A204.1 (cell line): ENCODE data around the gene TENM4.
"Not testable (repeated sequence)": the region's sequence is repeated elsewhere in the genome, so short reads cannot be mapped to it uniquely, and the experiment has no call there.

Source experiments
- FAIRE-seq: peaks from 2 replicates; lab custom pipeline; 2012; peaks lifted over from hg19 to GRCh38; lab: Jason Lieb, UNC

TENM4 gene

DNA sequence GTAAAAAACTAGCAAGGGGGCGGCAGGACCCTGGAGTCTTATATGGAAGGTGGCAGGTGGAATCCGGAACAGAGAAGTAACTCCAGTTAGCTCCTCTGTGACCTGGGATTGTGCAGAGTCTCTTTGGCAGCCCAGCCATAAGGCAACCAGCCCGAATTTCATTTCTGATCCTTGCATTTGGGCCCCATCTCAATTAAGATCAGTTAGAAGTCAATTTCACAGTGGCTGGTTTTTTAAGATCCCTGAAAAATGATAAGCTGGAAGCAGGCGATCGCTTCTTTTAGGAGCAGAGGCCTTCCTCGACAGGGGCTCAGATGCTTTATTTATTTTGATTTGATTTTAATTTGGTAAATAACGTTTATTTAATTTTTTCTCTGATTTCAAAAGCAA is 199.0 kb downstream of the TENM4 start:
- no peak for FAIRE-seq

DNA sequence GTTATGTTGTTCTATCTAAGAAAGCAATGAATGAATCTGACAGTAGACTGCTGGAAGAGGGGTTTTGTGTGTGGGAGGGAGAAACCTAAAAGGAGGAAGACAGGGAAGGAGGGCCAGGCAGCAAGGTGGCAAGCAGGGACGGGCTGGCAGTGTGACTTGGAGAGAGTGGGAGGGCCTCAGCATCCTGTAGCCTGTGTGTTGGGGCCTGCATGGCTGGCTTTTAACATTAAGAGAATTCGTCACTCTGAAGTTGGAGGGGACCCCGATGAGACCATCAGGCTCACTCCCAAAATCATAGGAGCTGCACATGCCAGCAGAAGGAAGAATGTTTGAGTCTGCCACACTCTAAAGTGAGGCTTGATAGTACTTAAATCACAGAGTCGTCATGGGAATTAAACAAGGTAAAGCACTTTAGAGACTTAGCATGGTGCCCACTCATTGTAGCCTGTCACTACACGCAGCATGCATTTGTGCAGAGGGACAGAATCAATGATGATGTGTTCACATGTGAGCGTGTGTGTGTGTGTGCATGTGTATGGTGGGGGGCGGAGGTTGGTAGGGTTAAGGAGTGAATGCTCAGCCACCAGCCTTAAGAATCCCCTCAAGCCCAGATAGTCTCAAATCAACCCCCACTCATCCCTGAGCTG is 199.5 kb downstream of the TENM4 start:
- FAIRE-seq = no peak

DNA sequence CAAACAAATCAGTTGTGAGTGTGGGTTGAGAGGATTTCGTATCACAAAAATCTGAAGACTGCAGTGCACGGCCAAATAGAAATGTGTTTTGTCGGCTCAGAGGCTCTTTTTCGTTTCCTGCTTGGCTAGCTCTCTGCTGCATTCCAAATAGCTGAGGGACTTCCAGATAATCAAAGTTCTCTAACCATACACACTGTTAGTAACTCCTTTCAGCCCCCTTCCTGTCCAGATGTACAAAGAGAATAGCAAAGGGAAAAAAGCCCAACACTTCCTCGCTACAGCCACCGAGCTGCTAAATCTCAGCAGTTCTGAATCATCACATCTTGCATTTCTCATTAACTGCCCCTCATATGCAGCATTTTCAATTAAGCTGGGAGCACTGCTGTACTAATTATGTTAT is 203.1 kb downstream of the TENM4 start:
- no peak for FAIRE-seq

DNA sequence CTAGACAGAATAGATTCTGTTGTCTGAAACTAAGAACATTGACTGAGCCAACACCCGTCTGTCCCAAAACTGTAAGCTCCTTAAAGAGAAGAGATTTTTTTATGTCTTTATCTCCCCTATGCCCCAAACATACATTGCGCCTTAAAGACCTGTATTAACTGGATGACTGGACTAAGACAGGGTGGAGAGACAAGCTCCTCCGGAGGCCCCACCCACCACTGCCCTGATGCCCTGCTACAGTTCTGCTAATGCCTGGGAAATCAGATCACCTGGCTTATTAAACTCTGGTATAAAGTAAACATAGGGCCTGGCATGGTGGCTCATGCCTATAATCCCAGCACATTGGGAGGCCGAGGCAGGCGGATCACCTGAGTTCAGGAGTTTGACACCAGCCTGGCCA is 203.7 kb downstream of the TENM4 start:
- FAIRE-seq = no peak

DNA sequence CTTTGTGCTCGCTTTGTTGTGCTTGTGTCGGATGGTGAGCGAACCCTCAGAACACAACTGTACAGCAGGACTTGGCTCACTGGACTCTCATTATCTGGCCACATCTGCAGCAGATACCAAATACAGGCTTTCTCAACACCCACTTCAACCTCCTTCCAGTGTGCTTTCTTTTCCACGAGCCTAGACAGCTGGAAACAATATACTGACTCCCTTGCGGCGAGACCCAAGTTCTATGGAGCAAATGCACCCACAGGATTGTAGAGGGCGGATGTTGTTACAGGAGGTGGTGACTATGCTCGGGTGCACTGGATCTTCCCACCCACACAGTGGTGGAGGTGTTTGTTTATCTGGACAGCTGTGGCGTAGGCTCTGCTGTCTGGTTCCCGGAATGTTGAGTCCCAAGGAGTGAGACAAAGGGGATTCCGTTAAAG is 204.3 kb downstream of the TENM4 start:
- no peak for FAIRE-seq

DNA sequence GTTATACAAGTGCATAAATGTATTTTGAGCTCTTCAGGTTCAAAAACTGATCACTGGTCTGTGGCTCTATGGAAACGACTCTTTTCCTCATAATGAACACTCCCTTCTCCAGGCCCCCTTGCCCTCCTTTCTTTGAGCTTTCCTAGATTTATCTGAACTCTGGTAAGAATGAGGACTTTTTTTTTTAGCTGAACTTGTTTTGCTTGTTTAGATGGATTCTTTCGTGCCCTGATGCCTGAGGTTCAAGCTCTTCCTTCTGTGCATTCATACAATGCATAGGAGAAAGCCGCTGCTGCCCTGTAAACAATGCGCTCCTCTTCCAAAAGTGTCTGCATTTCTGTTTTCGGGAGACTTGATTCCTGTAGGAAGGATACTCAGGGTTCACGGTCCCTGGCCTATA is 205.1 kb downstream of the TENM4 start:
- no peak for FAIRE-seq

DNA sequence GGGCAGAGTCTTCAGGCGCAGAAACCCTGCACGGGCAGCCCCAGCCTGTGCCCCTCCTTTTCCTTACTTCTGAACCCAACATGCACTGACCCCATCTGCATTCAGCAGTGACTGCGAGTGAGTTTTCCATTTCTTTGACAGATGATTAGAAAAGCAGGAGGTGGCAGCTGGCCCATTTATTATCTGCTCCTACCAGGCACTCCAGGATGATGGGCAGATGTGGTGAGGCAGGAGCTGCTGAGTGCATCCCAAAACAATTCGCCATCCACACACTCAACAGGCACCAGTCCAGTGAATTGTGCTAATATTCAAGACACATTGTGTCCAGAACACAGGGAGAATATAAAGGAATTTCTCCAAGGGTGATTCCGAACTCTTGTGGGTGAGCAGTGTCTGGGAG is 208.5 kb downstream of the TENM4 start:
- FAIRE-seq = no peak

DNA sequence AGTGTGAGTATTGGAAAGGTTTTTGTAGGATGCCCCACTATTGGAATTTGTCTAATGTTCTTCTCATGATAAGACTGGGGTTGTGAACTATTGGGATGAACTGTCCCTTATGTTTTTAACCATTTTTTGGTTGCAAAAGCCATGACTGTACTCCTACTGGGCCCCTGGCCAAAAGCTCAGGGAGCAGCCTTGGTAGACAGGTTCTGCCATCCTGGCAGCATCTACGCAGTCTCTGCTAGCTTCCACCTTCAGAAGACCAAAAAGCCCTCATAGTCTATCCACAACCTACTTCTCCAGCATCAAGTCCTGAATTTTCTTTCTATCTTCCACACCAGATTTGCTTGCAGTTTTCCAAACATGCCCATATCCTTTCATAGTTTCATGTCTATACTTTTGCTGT is 211.8 kb downstream of the TENM4 start:
- no peak for FAIRE-seq

DNA sequence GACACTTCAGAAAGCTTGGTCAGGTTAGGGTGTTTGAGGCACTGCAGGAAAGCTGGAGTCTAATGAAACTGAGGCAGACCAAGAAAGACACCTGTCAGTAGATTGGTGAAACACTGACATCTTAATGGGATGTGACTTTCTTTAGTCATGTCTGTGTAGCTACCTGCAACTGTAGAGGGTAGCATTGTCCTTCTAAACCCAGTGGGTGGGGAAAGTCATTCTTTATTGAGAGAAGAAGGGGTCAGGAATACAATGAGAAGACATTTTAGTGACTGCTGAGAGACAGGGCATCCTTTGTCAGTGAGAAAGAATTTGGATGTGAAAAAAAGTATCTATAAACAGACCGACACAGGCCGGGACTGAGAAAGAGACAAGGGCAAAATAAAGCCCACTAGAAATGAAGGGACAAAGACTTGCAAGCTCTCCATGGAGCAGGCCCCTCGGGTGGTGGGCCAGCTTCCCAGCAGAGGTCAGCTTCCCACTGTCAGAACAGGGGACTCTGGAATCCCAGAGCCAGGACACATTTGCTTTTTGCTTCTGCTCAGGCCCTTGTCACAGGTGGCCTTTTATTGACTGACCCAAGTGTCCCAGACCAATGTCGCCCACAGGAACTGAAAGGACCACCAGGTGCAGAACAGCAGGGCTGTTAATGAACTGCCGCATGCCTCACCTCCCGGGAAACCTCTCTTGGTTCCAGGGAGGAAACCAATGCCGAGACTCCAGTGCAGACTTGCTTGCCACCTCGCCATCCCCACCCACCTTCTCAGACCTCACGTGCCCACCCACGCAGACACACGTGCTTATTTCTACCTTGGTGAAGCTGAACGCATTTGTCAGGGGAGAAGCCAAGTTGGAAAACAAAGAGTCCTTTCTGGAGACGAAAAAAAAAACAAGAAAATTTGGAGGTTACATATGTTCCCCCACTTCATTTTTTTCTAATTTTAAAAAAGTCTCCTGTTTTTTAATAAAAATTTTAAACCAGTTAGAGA is 212.8 kb downstream of the TENM4 start:
- FAIRE-seq = no peak

DNA sequence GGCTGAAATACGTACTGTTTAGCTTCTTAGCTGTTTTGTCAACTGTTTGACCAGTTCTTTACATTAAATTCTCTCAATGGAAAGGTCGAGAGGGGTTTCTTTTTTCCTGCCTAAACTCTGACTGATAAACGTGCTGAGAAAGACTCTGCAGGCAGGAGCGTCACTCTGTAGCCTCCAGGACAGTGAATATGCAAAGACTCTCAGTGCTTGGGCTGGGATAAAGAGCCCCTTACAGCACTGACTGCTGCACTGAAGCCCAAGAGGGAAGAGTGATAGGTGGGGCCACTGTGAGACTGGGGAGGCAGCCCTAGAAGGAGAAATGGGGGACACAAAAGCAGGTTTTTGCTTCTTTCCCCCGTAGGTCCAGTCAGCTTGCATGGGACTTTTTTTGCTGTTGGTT is 213.5 kb downstream of the TENM4 start:
- FAIRE-seq = no peak

DNA sequence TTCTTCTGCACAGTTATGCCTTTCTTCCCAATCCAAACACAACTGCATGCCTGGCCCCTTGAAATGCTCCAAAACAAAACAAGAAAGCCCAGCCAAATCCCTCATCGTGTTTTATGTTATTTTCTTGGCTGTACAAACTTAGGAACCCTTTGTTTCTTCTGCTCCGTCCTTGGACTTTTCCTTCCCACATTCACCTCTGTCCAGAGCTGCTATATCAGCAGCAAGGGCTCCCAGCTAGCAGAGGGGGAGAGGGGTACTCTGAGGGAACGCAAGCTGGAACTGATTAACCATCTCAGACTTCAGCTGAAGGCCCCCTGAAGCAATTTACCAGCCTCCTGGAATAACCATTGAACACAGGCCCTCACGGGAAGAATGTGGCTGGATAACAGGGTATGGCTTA is 214.7 kb downstream of the TENM4 start:
- FAIRE-seq = no peak

DNA sequence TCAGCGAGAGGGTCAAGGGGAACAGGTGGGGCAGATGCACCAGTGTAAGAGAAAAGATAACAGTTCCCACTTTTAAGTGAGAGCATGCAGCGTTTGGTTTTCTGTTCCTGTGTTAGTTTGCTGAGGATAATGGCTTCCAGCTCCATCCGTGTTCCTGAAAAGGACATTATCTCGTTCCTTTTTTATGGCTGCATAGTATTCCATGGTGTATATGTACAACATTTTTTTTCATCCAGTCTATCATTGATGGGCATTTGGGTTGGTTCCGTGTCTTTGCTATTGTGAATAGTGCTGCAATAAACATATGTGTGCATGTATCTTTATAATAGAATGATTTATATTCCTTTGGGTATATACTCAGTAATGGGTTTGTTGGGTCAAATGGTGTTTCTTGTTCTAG is 218.7 kb downstream of the TENM4 start:
- FAIRE-seq = not testable (repeated sequence)

DNA sequence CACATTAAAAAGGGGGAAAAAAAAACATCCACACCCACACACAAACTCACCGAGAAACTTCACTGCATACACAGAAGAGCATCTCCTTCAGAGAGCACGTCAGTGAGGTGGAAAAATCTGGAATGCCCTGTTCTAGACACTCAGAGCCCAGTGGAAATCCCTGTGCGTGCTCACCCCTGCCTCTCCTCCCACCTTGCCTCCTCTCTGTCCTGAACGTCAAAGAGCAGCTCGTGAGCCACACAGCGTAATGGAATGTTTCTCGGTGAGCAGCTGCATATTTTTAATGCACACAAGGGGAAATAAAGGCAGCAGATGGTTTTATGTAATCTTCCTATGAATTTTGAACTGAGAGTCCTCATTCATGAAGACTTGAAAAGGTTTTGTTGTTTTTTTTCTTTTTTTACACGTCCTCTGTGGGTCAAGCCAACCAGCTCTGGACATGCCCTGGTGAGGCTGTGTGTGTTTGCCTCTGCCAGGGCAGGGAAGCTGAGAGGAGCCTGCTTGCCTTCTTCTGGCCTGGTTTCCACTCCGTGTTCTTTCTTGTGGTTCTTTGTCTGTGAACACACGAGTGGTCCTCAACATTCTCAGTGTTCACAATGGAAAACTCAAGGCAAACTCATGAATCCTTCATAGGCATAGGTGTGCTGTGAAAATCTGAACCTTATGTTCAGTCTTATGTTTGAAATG is 219.2 kb downstream of the TENM4 start:
- no peak for FAIRE-seq

DNA sequence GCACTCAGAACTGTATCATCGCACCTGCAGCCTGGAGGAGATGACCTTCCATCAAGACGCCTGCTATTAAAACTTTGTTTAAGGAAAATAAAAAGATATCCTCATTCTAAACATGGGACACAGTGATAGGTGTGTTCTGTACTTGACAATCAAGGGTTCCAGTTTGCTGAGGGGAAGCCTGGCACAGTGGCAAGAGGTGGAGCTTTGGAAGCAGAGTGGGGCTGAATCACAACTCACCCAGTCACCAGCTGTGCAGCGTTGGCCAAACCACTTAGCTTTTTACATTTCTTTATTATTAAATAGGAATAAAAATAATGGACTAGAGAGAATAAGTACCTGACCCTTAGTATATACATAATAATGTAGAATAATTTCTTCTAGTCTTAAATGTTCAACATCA is 220.7 kb downstream of the TENM4 start:
- no peak for FAIRE-seq

DNA sequence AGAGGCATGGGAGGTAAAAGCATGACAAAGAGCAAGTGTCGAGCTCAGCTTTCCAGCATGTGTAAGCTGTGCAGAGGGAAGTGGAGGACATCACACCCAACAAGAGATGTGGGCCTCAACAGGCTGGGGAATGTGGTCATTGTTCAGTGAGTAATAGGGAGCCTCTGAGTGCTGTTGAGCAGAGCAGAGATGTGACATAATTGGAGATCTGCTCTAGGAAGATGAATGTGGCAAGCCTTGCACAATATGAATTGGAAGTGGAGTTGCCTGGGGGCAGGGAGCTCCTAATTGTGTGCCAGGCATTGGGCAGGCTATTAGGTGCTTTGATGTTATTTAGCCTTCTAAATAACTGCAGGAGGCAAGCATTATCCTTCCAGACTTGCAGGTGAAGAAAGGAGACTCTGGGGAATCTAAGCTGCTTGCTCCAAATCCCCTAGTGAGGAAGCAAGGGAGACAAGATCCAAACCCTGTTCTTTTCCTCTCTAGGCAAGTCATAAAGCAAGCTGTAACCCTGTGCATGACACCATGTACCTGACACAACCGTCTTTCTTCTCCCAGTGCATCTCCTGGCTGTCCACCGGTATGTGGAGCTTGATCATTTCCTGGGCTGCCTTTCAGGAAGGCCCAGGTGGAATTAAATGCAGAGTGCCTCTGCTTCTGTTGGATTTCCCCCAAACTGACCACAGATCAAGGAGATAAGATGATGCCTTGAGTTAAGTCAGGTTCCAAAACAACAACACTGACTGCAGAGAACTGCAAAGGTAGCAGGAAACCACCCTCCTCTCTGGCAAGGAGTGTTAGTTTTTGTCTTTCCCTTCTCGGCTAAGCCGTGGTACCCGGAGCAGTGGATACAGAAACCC is 221.4 kb downstream of the TENM4 start:
- FAIRE-seq = no peak

DNA sequence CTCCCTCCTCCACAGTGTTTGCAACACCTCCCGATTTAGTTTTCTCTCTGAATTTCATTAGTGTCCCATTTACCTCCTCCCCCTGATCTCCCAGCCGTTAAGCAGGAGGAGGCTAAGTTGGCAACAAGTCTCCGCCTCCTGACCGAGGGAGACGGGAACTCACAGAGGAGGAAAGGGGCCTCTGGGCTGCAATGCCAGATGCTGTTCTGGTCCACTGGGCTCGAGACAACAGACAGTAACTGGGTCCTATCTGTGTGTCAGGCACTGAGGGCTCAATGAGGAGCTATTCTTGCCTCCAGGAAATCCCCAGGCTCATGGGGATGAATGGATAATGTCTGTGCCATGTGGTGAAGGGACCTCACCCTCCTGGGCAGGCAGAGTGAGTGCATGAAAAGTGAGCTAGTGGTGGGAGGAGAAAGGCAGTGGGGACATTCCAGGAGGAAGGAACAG is 228.1 kb downstream of the TENM4 start:
- no peak for FAIRE-seq

DNA sequence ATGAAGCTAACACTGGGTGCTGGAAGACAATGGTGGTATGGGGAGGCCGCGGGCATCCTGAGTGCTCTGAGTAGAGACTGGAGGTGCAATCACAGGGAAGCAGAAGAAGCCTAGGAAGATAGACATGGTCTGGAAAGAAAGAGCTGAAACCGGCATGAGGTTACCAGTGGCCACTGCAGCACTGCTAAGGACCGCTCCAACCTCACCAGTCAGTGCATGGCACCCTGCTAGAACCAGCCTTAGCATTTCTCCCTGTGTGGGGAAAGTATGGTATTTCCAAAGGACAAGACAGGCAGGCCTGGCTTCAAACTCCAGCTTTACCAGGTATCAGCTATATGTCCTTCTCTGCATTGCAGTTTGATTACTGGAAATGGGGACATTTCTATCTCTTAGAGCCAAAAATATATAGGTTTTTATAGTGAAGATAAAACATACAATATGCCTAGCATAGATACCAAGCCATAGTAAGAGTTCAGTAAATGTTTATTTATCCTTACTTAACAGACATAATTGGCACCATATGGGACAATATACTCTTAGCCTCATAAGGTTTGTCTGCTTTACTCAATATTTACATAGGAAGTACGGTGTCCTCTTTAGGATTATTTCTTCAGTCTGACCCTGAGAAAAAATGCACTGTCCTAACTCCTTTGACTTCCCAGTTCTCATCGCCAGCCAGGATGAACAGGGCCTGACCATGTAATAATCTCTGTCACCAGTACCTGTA is 231.1 kb downstream of the TENM4 start:
- no peak for FAIRE-seq

DNA sequence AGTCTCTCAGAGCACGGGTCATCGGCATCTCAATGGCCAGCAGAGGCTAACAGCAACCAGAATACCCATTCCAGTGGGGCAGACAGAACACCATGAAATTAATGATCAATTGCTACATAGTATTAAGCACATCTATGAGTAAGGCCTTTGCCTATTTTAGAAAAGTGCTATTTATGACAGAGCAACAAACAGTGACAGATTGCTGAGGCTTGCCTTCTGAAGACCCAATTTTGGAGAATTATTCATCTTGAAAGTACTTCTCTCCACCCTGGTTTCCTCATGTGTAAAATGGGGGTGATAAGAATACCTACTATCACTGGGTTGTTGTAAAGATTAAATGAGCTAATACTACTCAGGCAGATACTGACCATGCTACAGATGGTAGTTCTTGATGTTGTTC is 232.7 kb downstream of the TENM4 start:
- no peak for FAIRE-seq

DNA sequence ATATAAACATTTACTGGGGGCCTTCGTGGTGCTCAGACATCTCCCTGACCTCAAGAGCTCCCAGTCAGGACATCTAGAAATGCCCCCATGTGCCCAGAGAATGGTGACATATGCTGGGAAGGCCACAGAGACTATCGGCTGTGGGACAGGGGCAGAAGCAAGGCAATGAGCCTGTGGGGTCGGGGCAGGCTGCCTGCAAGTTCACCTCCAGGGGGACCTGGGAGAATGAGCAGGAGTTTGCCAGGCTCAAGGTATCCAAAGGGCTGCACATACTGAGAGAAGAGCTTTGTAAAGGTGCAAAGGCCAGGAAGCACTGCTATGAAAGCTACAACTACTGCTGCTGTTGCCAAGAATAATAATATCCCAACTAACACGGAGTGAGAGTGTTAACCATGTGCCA is 233.9 kb downstream of the TENM4 start:
- no peak for FAIRE-seq

DNA sequence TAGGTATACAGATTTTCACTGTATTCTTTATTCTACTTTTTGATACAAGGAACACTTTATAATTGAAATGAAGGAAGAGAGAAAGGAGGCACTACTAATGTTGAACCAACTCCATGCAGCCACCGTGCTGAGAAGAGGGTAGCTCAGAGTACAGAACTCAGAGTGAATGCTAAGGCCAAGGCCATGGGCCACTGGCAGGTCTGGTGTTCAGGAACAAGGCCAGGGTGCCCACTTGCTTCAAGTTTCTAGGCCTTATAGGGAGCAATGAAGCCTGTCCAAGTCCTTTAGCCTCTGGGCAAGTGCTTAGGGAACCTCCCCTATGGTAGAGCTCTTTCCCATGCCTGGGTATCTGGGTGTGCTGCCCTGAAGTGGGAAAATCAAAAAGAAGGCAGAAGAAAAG is 235.0 kb downstream of the TENM4 start:
- no peak for FAIRE-seq

DNA sequence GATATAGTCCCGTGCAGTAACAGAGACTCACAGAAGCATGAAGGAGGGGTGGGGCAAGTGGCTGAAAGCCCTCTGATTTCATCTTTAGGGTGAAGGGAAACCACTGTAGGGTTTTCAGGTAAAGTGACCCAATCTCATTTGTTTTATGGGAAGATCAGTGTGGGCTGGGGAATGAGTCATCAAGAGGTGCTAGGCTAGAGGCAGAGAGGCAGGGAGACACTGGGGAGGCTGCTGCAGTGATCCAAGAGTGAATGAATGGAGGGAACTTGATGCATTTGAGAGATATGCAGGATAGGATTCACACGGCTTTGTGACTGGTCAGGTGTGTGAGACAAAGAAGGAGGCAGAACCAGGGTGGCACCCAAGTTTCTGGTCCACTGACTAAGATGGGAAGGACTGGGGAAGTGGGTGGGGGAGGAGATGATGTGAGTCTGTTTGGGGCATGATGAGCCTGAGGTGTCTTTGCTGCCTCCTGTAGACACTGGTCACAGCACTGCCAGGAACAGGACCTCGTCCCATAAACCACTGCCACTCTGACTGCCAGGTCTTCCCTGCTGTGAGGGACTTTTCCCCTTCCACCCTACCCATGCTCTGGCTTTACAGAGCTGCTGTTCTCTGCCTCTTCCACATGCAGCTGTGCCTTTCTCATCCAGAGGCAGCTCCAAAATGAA is 239.0 kb downstream of the TENM4 start:
- FAIRE-seq = no peak
